ENCODE data around the gene CCDC107. TPM values are rescaled to one million over a fixed set of nuclear protein-coding genes. Genes with fewer than 3 reads are reported as not detected.

CCDC107 gene
- total RNA-seq, 5 donors from 2014 or later (not counting 1 experiment from before 2014, with no cell fraction given) = 17.7 to 29.8 (median 27.5) TPM

- DNase-seq = no peak
- H3K4me3 Mint-ChIP-seq = no peak overlapping the region
- H3K9me3 ChIP-seq = no peaks in the 10 kb centered on the region
- peaks cover 3% of the 10 kb centered on the region for H3K36me3 Mint-ChIP-seq
- H3K36me3 ChIP-seq (ENCODE audit: control insufficient read depth in 2 of 2, extremely low read depth in 1 of 2, insufficient read depth in 1 of 2, low read length in 1 of 2) = peaks cover 0 to 25% of the 10 kb centered on the region in 2 donors
- peaks cover 25 to 31% (median 30%) of the 10 kb centered on the region in 3 donors for H3K4me1 Mint-ChIP-seq
- no peak overlapping the region for H3K4me3 ChIP-seq (ENCODE audit: control insufficient read depth in 1 of 2, extremely low read depth in 1 of 2, low read length in 1 of 2)
- 100% methylated on average over 2 of the region's 2 CpGs for WGBS (ENCODE audit: insufficient coverage)
- H3K9me3 Mint-ChIP-seq = no peaks in the 10 kb centered on the region
- H3K27ac ChIP-seq (ENCODE audit: low read length) = no peak overlapping the region
- CTCF ChIA-PET = interaction anchor here (0.6 to 1.4 kb wide), 5 partner anchors 8 to 141 kb away, joined by 3 to 4 read pairs (median 3); partner anchors contain the start of genes MSMP (in 1 of the 2) and TESK1 (in 1 of the 2)
- no peak for ATAC-seq (replicated peaks in 1 of 4)
- peaks cover 4 to 26% of the 10 kb centered on the region in 2 experiments for H3K4me1 ChIP-seq (ENCODE audit: control insufficient read depth in 1 of 2, extremely low read depth in 1 of 2, insufficient read depth in 2 of 2, low read length in 2 of 2)
- H3K27me3 ChIP-seq (replicated peaks in 1 of 2; ENCODE audit: control insufficient read depth in 2 of 2, extremely low read depth in 1 of 2, insufficient read depth in 2 of 2, low read length in 1 of 2) = no peaks in the 10 kb centered on the region
- H3K27ac Mint-ChIP-seq = no peak overlapping the region
- POLR2A ChIA-PET = no interaction called here
- no peaks in the 10 kb centered on the region for H3K27me3 Mint-ChIP-seq
Measured at GRCh38 chr9:35612843-35613242, 45.2 kb upstream of the CCDC107 start.

DNA sequence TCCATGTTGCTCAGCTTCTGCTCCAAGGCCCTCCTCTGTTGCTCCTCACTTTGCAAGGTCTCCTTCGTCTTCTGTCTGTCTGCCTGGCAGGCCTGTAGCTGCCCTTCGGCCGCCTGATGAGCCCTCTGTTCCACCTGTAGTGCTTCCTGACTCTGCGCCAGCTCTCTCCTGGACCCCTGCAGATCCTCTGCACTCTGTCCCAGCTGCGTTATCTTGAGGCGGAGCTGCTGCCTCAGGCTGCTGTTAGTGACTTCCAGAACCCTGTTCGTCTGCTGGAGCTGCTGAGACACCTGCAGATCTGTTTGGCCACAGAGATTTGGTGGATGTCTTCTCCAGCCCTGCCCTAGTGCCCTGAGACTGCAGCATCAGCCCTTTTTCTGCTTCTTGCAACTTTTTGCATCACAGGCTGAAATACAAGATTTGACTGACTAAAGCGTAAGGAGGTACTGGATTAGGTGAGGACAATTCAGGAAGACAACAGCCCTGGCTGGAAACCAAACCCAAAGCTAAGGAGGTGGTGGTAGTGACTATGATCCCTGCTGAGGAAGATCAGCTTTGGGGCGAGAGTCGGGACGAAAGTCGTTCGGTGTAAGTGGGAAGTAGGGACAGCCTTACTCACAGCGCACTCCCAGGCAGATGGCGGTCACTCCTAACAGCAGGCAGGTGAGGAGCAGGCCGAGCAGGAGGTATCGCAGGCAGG is 42.0 kb upstream of the CCDC107 start:
- 91% methylated on average over 11 of the region's 17 CpGs for WGBS (ENCODE audit: insufficient coverage)
- POLR2A ChIA-PET = interaction anchor here (0.6 kb wide), 2 partner anchors 13 to 278 kb away, joined by 3 read pairs; no protein-coding TSS in a partner anchor
- H3K36me3 Mint-ChIP-seq = no peaks in the 10 kb centered on the region
- H3K4me3 Mint-ChIP-seq = peak overlapping the region; percentile 78 to 88 (median 85)
- no peaks in the 10 kb centered on the region for H3K27me3 ChIP-seq (replicated peaks in 1 of 2; ENCODE audit: control insufficient read depth in 2 of 2, extremely low read depth in 1 of 2, insufficient read depth in 2 of 2, low read length in 1 of 2)
- DNase-seq (no peak), ATAC-seq (replicated peaks in 1 of 4) (no peak)
- peak overlapping the region; percentile 68 to 76 for H3K4me3 ChIP-seq (ENCODE audit: control insufficient read depth in 1 of 2, extremely low read depth in 1 of 2, low read length in 1 of 2)
- H3K4me1 Mint-ChIP-seq = peaks cover 45 to 53% (median 49%) of the 10 kb centered on the region in 3 donors
- H3K9me3 ChIP-seq = no peaks in the 10 kb centered on the region
- H3K27me3 Mint-ChIP-seq = no peaks in the 10 kb centered on the region
- no peaks in the 10 kb centered on the region for H3K36me3 ChIP-seq (ENCODE audit: control insufficient read depth in 2 of 2, extremely low read depth in 1 of 2, insufficient read depth in 1 of 2, low read length in 1 of 2)
- CTCF ChIA-PET = interaction anchor here (0.6 to 2.2 kb wide), 6 partner anchors 12 to 173 kb away, joined by 3 to 8 read pairs (median 6); partner anchors contain the start of genes CCDC107 (in 2 of the 2) and RMRP (in 2 of the 2)
- H3K4me1 ChIP-seq (ENCODE audit: control insufficient read depth in 1 of 2, extremely low read depth in 1 of 2, insufficient read depth in 2 of 2, low read length in 2 of 2) = peaks cover 23 to 48% of the 10 kb centered on the region in 2 experiments
- peak overlapping the region; percentile 87 to 95 for H3K27ac Mint-ChIP-seq
- no peaks in the 10 kb centered on the region for H3K9me3 Mint-ChIP-seq
- peak overlapping the region; percentile 68 for H3K27ac ChIP-seq (ENCODE audit: low read length)

- Histone ChIP-seq H3K36me3 (ENCODE audit: control insufficient read depth in 2 of 2, extremely low read depth in 1 of 2, insufficient read depth in 1 of 2, low read length in 1 of 2) (no peaks in the 10 kb centered on the region), H3K4me3 (ENCODE audit: control insufficient read depth in 1 of 2, extremely low read depth in 1 of 2, low read length in 1 of 2) (peak overlapping the region; percentile 68 to 76), H3K4me1 (ENCODE audit: control insufficient read depth in 1 of 2, extremely low read depth in 1 of 2, insufficient read depth in 2 of 2, low read length in 2 of 2) (peaks cover 23 to 46% of the 10 kb centered on the region in 2 experiments), H3K27me3 (replicated peaks in 1 of 2; ENCODE audit: control insufficient read depth in 2 of 2, extremely low read depth in 1 of 2, insufficient read depth in 2 of 2, low read length in 1 of 2) (no peaks in the 10 kb centered on the region), H3K27ac (ENCODE audit: low read length) (peak overlapping the region; percentile 68), H3K9me3 (no peaks in the 10 kb centered on the region)
- 10% methylated on average over 51 of the region's 51 CpGs for WGBS (ENCODE audit: insufficient coverage)
- ChIA-PET POLR2A (no interaction called here), CTCF (interaction anchor here (0.6 to 2.2 kb wide), 14 partner anchors 8 to 140 kb away, joined by 3 to 8 read pairs (median 4); partner anchors contain the start of genes CCDC107 (in 2 of the 2), RMRP (in 2 of the 2), ARHGEF39 (in 1 of the 2) and CREB3 (in 1 of the 2))
- H3K4me1 Mint-ChIP-seq = peaks cover 40 to 51% (median 42%) of the 10 kb centered on the region in 3 donors
- ATAC-seq (replicated peaks in 1 of 4) (peak; percentile 79 to 84 (median 82)), DNase-seq (peak; percentile 41 to 81 (median 61))
- no peaks in the 10 kb centered on the region for H3K9me3 Mint-ChIP-seq
- H3K27me3 Mint-ChIP-seq = no peaks in the 10 kb centered on the region
- peak overlapping the region; percentile 78 to 88 (median 85) for H3K4me3 Mint-ChIP-seq
- H3K36me3 Mint-ChIP-seq = no peaks in the 10 kb centered on the region
- peak overlapping the region; percentile 87 to 95 for H3K27ac Mint-ChIP-seq
Measured at GRCh38 chr9:35616681-35617459, 41.2 kb upstream of the CCDC107 start.

GRCh38 chr9:35617548-35617947 is 40.5 kb upstream of the CCDC107 start:
- CTCF ChIA-PET = interaction anchor here (0.6 to 2.2 kb wide), 14 partner anchors 8 to 139 kb away, joined by 3 to 8 read pairs (median 4); partner anchors contain the start of genes CCDC107 (in 2 of the 2), RMRP (in 2 of the 2), ARHGEF39 (in 1 of the 2) and CREB3 (in 1 of the 2)
- Histone ChIP-seq H3K27ac (ENCODE audit: low read length) (peak overlapping the region; percentile 68), H3K36me3 (ENCODE audit: control insufficient read depth in 2 of 2, extremely low read depth in 1 of 2, insufficient read depth in 1 of 2, low read length in 1 of 2) (no peaks in the 10 kb centered on the region), H3K27me3 (replicated peaks in 1 of 2; ENCODE audit: control insufficient read depth in 2 of 2, extremely low read depth in 1 of 2, insufficient read depth in 2 of 2, low read length in 1 of 2) (no peaks in the 10 kb centered on the region), H3K9me3 (no peaks in the 10 kb centered on the region), H3K4me3 (ENCODE audit: control insufficient read depth in 1 of 2, extremely low read depth in 1 of 2, low read length in 1 of 2) (peak overlapping the region; percentile 68 to 76), H3K4me1 (ENCODE audit: control insufficient read depth in 1 of 2, extremely low read depth in 1 of 2, insufficient read depth in 2 of 2, low read length in 2 of 2) (peaks cover 23 to 46% of the 10 kb centered on the region in 2 experiments)
- peaks cover 40 to 53% (median 40%) of the 10 kb centered on the region in 3 donors for H3K4me1 Mint-ChIP-seq
- peak overlapping the region; percentile 78 to 88 (median 85) for H3K4me3 Mint-ChIP-seq
- 81% methylated on average over 7 of the region's 8 CpGs for WGBS (ENCODE audit: insufficient coverage)
- no peaks in the 10 kb centered on the region for H3K36me3 Mint-ChIP-seq
- no peaks in the 10 kb centered on the region for H3K9me3 Mint-ChIP-seq
- DNase-seq = no peak
- ATAC-seq (replicated peaks in 1 of 4) = no peak
- H3K27me3 Mint-ChIP-seq = no peaks in the 10 kb centered on the region
- peak overlapping the region; percentile 87 to 95 for H3K27ac Mint-ChIP-seq
- POLR2A ChIA-PET = no interaction called here

- ATAC-seq (replicated peaks in 1 of 4) (no peak), DNase-seq (no peak)
- peak within 1 kb of the TSS; percentile 87 to 95 for H3K27ac Mint-ChIP-seq
- Histone ChIP-seq H3K27ac (ENCODE audit: low read length) (peak within 1 kb of the TSS; percentile 68), H3K9me3 (no peaks in the 10 kb centered on the region), H3K4me1 (ENCODE audit: control insufficient read depth in 1 of 2, extremely low read depth in 1 of 2, insufficient read depth in 2 of 2, low read length in 2 of 2) (peaks cover 23 to 46% of the 10 kb centered on the region in 2 experiments), H3K4me3 (ENCODE audit: control insufficient read depth in 1 of 2, extremely low read depth in 1 of 2, low read length in 1 of 2) (peak within 1 kb of the TSS; percentile 68 to 76), H3K36me3 (ENCODE audit: control insufficient read depth in 2 of 2, extremely low read depth in 1 of 2, insufficient read depth in 1 of 2, low read length in 1 of 2) (no peaks in the 10 kb centered on the region), H3K27me3 (replicated peaks in 1 of 2; ENCODE audit: control insufficient read depth in 2 of 2, extremely low read depth in 1 of 2, insufficient read depth in 2 of 2, low read length in 1 of 2) (no peaks in the 10 kb centered on the region)
- peak within 1 kb of the TSS; percentile 78 to 88 (median 85) for H3K4me3 Mint-ChIP-seq
- peaks cover 40 to 53% (median 40%) of the 10 kb centered on the region in 3 donors for H3K4me1 Mint-ChIP-seq
- 92% methylated on average over 6 of the region's 7 CpGs for WGBS (ENCODE audit: insufficient coverage)
- POLR2A ChIA-PET = no interaction called here
- H3K36me3 Mint-ChIP-seq = no peaks in the 10 kb centered on the region
- CTCF ChIA-PET = interaction anchor here in 1 of 2 donors (1.5 kb wide), 1 partner anchor 20 kb away, joined by 4 read pairs; no protein-coding TSS in a partner anchor
- no peaks in the 10 kb centered on the region for H3K27me3 Mint-ChIP-seq
- no peaks in the 10 kb centered on the region for H3K9me3 Mint-ChIP-seq
Measured at GRCh38 chr9:35618325-35618727, 39.8 kb upstream of the CCDC107 start, which contains the start of gene CD72. Gene CD72 (minus strand): TSS chr9:35618413. CDS start chr9:35618303, 110 bp downstream.

All from T-cell (primary cell).